Breast epithelium (tissue), 3 donors: ENCODE data around the gene COL4A5.

Experiments
- POLR2A ChIP-seq: fragments of 450-650 bp; IDR thresholded peaks from one replicate; pipeline ENCODE4 v1.6.1; 2016; ENCODE audit warnings: antibody characterized with exemption, mild to moderate bottlenecking, moderate library complexity
- POLR2AphosphoS5 ChIP-seq, 3 donors: sonication (generic); formaldehyde crosslinking; IDR thresholded peaks; one replicate each; pipeline ENCODE4 v1.6.1; 2017; ENCODE audit warnings: antibody characterized with exemption in 3 of 3
- TF ChIP-seq, protein P1 (sequence below), 3 donors: fragments of 450-650 bp; IDR thresholded peaks; one replicate each; pipeline ENCODE4 v1.5.1; 2016 to 2017; ENCODE audit warnings: antibody characterized with exemption in 3 of 3, mild to moderate bottlenecking in 3 of 3, moderate library complexity in 3 of 3

DNA sequence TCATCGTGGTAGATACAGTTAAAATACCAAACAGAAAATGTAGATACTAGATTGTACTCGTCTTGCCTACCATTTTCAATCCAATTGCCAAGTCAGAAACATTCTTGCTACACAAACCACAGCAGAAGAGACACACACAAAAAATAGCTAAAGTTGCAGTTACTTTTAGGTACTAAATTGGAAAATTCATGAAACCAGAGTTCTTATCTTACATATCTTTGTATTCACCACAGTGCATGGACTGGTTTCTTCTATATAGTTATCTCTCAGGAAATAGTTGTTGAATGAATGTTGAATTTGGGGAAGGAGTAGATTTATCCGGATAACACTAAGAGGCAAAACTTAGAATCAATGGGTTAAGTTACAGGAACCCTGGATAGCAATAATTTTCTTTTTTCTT is 14.2 kb downstream of the COL4A5 start:
- TF ChIP-seq, protein P1, sequence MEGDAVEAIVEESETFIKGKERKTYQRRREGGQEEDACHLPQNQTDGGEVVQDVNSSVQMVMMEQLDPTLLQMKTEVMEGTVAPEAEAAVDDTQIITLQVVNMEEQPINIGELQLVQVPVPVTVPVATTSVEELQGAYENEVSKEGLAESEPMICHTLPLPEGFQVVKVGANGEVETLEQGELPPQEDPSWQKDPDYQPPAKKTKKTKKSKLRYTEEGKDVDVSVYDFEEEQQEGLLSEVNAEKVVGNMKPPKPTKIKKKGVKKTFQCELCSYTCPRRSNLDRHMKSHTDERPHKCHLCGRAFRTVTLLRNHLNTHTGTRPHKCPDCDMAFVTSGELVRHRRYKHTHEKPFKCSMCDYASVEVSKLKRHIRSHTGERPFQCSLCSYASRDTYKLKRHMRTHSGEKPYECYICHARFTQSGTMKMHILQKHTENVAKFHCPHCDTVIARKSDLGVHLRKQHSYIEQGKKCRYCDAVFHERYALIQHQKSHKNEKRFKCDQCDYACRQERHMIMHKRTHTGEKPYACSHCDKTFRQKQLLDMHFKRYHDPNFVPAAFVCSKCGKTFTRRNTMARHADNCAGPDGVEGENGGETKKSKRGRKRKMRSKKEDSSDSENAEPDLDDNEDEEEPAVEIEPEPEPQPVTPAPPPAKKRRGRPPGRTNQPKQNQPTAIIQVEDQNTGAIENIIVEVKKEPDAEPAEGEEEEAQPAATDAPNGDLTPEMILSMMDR (IDR thresholded peaks at IDR 0.05), result no peak
- TF ChIP-seq POLR2A, result no peak
- TF ChIP-seq POLR2AphosphoS5 (IDR thresholded peaks at IDR 0.05), result no peak
